Lung (tissue), 12 donors: Measurements from ENCODE around the gene MOBP. TPM values are rescaled to one million over a fixed set of nuclear protein-coding genes. Genes with fewer than 3 reads are reported as not detected.
"Not testable (repeated sequence)": the region's sequence is repeated elsewhere in the genome, so short reads cannot be mapped to it uniquely, and the experiment has no call there.

Experiments used
- ATAC-seq: fragments of 200-7000 bp; cut with Tn5 transposase; one replicate; pipeline ENCODE4 v1.9.1; 2020; ENCODE audit warnings: moderate number of reproducible peaks; ENCODE audit not compliant: insufficient read depth, low FRiP score
- DNase-seq, 3 donors: peaks; one replicate each; pipeline ENCODE4 v3.0.0-alpha.2; 2013 to 2017
- H3K27ac ChIP-seq, 2 donors: one replicate each; pipeline ENCODE4 v1.5.1; 2013; ENCODE audit warnings: mild to moderate bottlenecking in 2 of 2, moderate library complexity in 2 of 2, control low read depth in 1 of 2, inconsistent platforms in 1 of 2, low read depth in 1 of 2, low read length in 1 of 2
- H3K27me3 ChIP-seq, 3 donors: one replicate each; pipeline ENCODE4 v1.5.1; 2013; ENCODE audit warnings: low read length in 2 of 3; ENCODE audit not compliant: control insufficient read depth in 3 of 3, insufficient read depth in 3 of 3
- H3K36me3 ChIP-seq, 4 donors: one replicate each; pipeline ENCODE4 v1.5.1; 2013; ENCODE audit warnings: low read length in 4 of 4, mild to moderate bottlenecking in 1 of 4, moderate library complexity in 1 of 4; ENCODE audit not compliant: control insufficient read depth in 4 of 4, insufficient read depth in 4 of 4
- H3K4me1 ChIP-seq, 5 donors: one replicate each; pipeline ENCODE4 v1.5.1; 2013; ENCODE audit warnings: low read length in 5 of 5, mild to moderate bottlenecking in 2 of 5, moderate library complexity in 1 of 5; ENCODE audit not compliant: control insufficient read depth in 5 of 5, insufficient read depth in 5 of 5
- H3K4me3 ChIP-seq: one replicate; pipeline ENCODE4 v1.5.1; 2013; ENCODE audit warnings: mild to moderate bottlenecking, control low read depth, moderate library complexity
- H3K9ac ChIP-seq, 2 donors: one replicate each; pipeline ENCODE4 v1.5.1; 2013; ENCODE audit warnings: low read length in 2 of 2, control low read depth in 1 of 2; ENCODE audit not compliant: insufficient read depth in 1 of 2
- H3K9me3 ChIP-seq, 4 donors: one replicate each; pipeline ENCODE4 v1.5.1; 2013; ENCODE audit warnings: low read length in 3 of 4, mild to moderate bottlenecking in 1 of 4, moderate library complexity in 1 of 4; ENCODE audit not compliant: control insufficient read depth in 4 of 4, insufficient read depth in 3 of 4
- WGBS, 2 donors: extraction: QIAGEN DNeasy Blood & Tissue Kit; methylation state at CpG; one replicate each; pipeline ENCODE4 v1.1.7; 2013; 5-methylcytosine and 5-hydroxymethylcytosine counted together
- polyA plus RNA-seq, 2 donors: library from polyadenylated mRNA; stranded (reverse); fragments of 200-250 nt; gene quantifications; one replicate each; pipeline ENCODE4 v1.2.1, GENCODE V29; 2013
- total RNA-seq, 2 donors: library from RNA; depleted of rRNA in 1 of 2; stranded (reverse); fragments of >200 nt in 1 of 2; gene quantifications; one replicate each; pipeline ENCODE4 v1.2.1, GENCODE V29; 2014 to 2021
- TF ChIP-seq, protein P1 (sequence below): IDR thresholded peaks from 2 replicates; pipeline ENCODE4 v1.5.1; 2012; ENCODE audit warnings: mild to moderate bottlenecking; ENCODE audit errors: control extremely low read depth, extremely low read depth
- donor health status: control.
- donor health status: control.
- donor health status: Bipolar disorder and iron deficiency.
- donor health status: healthy.
- donor health status: DM: yes; HTN: yes; CAD: no.

The MOBP gene
- total and polyA plus RNA-seq, 4 donors = 0.10 to 0.18 (median 0.16) TPM

DNA sequence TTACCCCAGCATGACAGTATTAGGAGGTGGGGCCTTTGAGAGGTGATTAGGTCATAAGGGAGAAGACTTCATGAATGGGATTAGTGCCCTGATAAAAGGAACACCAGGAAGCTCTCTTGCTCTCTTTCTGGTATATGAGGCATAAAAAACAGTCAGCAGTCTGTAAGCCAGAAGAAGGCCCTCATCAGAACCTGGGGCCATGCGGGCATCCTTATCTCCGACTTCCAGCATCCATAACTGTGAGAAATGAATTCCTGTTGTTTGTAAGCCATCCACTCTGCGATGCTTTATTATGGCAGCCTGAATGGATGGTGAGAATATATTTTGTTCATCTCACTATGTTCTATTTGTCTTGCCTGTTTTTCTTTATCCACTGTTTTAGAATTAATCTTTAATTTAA, 17.7 kb upstream of the MOBP start:
- ATAC-seq = no peak
- TF ChIP-seq, protein P1, sequence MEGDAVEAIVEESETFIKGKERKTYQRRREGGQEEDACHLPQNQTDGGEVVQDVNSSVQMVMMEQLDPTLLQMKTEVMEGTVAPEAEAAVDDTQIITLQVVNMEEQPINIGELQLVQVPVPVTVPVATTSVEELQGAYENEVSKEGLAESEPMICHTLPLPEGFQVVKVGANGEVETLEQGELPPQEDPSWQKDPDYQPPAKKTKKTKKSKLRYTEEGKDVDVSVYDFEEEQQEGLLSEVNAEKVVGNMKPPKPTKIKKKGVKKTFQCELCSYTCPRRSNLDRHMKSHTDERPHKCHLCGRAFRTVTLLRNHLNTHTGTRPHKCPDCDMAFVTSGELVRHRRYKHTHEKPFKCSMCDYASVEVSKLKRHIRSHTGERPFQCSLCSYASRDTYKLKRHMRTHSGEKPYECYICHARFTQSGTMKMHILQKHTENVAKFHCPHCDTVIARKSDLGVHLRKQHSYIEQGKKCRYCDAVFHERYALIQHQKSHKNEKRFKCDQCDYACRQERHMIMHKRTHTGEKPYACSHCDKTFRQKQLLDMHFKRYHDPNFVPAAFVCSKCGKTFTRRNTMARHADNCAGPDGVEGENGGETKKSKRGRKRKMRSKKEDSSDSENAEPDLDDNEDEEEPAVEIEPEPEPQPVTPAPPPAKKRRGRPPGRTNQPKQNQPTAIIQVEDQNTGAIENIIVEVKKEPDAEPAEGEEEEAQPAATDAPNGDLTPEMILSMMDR = no peak
- Histone ChIP-seq H3K4me1 (no peaks in the 10 kb centered on the region), H3K36me3 (no peaks in the 10 kb centered on the region), H3K9ac (no peak overlapping the region), H3K9me3 (no peaks in the 10 kb centered on the region), H3K27ac (no peak overlapping the region), H3K27me3 (no peaks in the 10 kb centered on the region), H3K4me3 (no peak overlapping the region)
- 64 to 80% methylated on average over 3 of the region's 3 CpGs for WGBS, 2 donors
- no peak for DNase-seq

DNA sequence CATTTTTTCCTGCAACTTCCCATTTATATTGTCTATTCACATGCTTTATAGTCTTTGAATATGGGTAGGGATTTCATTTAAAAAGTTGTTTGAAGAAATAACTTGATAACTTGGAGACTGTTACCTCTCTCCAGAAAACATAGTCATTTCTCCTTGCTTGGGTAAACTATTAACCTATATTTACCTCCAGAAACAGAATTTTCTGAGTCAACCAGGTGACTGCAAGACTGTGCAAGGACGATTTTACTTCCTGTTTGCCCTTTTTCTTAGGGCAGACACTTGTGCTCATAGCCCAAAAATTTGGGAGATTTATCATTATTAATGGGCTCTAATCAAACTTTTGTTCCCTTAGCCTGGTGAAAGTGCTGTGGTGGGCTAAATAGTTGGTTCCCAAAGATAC, 14.3 kb upstream of the MOBP start:
- DNase-seq = no peak
- Histone ChIP-seq H3K9me3 (no peaks in the 10 kb centered on the region), H3K4me3 (no peak overlapping the region), H3K4me1 (no peaks in the 10 kb centered on the region), H3K9ac (no peak overlapping the region), H3K27ac (no peak overlapping the region), H3K27me3 (no peaks in the 10 kb centered on the region), H3K36me3 (no peaks in the 10 kb centered on the region)
- no peak for ATAC-seq
- TF ChIP-seq, protein P1 = no peak
- 34 to 63% methylated on average over 1 of the region's 1 CpG for WGBS, 2 donors

DNA sequence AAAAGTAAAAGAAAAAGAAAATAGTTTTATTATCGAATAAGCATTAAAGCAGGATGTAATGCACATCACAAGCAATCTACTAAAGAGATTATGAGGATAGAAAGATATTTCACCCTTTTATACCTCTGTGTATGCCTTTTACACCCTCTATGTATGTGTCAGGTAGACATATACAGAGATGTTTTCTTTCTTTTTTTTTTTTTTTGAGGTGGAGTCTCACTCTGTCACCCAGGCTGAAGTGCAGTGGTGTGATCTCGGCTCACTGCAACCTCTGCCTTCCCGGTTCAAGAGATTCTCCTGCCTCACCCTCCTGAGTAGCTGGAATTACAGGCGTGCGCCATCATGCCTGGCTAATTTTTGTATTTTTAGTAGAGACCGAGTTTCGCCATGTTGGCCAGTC, 13.6 kb upstream of the MOBP start:
- not testable (repeated sequence) for H3K36me3 ChIP-seq, H3K27ac ChIP-seq, H3K9ac ChIP-seq, H3K4me1 ChIP-seq, H3K27me3 ChIP-seq, DNase-seq, H3K4me3 ChIP-seq, ATAC-seq, H3K9me3 ChIP-seq
- 91 to 99% methylated on average over 7 of the region's 7 CpGs for WGBS, 2 donors

DNA sequence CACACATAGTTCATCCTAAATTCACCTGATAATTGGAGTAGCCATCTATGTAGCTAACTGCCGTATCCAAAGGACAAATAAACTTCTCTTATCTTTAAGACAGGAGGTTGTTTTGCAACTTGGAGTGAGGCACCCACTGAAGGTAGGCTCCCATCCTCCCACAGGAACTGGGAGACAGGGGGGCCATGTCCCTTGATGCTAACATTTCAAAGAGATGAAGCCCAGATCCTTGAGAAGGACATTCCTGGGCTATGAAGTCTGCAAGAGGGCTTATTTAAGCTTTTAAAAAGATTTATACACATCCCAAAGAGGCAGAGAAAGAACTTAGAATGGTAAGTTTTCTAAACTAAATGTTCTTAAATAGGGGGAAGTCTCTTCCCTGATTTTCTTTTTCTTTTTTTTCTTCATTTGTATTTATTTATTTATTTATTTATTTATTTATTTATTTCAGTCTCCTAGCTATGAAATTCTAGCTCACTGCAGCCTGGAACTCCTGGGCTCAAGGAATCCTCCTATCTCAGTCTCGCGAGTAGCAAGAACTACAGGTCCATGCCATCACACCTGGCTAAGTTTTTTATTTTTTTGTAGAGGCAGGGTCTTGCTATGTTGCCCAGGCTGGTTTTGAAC, 12.8 kb upstream of the MOBP start:
- Histone ChIP-seq H3K36me3 (no peaks in the 10 kb centered on the region), H3K9ac (no peak overlapping the region), H3K27ac (no peak overlapping the region), H3K27me3 (no peaks in the 10 kb centered on the region), H3K4me1 (no peaks in the 10 kb centered on the region), H3K9me3 (peaks cover 0 to 3% (median 0%) of the 10 kb centered on the region in 4 donors), H3K4me3 (no peak overlapping the region)
- no peak for ATAC-seq
- DNase-seq = no peak
- TF ChIP-seq, protein P1 = no peak
- WGBS, 2 donors = 53 to 55% methylated on average over 3 of the region's 3 CpGs
